GM12878 (cell line): ENCODE data around the gene DOK4. TPM values are rescaled to one million over a fixed set of nuclear protein-coding genes. Genes with fewer than 3 reads are reported as not detected.

ENCODE experiments used
- ATAC-seq: fragments of 200-7000 bp; cut with Tn5 transposase; 3 replicates; pipeline ENCODE4 v1.9.1; 2020; ENCODE audit warnings: mild to moderate bottlenecking, moderate library complexity
- BruUV-seq: library from RNA; stranded (reverse); fragments of 400-500 nt; replicated peaks from 2 replicates; lab custom pipeline; 2021; lab: Mats Ljungman, UMichigan
- CTCF ChIA-PET: fragments of 300-600 bp; sonication (Branson Sonifier 250); formaldehyde crosslinking; extraction: SDS; loops from one replicate; lab custom pipeline; 2021; ENCODE audit warnings: inconsistent platforms; lab: Yijun Ruan, JAX
- POLR2A ChIA-PET: fragments of 350-600 bp; formaldehyde crosslinking; extraction: SDS; loops from one replicate; lab custom pipeline; 2021; ENCODE audit warnings: inconsistent platforms; lab: Charles Lee
- RAD21 ChIA-PET: fragments of 300-600 bp; sonication (Branson Sonifier 250); formaldehyde crosslinking; loops from one replicate; lab custom pipeline; 2023; ENCODE audit warnings: antibody characterized with exemption; ENCODE audit not compliant: unreplicated experiment; lab: Charles Lee
- SMC1A ChIA-PET: fragments of 300-600 bp; sonication (Branson Sonifier 250); formaldehyde crosslinking; loops from one replicate; lab custom pipeline; 2023; ENCODE audit not compliant: unreplicated experiment, uncharacterized antibody; lab: Charles Lee
- DNase-seq: peaks from one replicate; pipeline ENCODE4 v3.0.0-alpha.2; 2011; ENCODE audit warnings: low read depth, low spot score
- FAIRE-seq: peaks from 3 replicates; lab custom pipeline; 2011; peaks lifted over from hg19 to GRCh38; lab: Jason Lieb, UNC
- H2AFZ ChIP-seq: 2 replicates; pipeline ENCODE4 v1.6.0; 2011; ENCODE audit warnings: low read depth, low read length, control low read depth; ENCODE audit not compliant: control insufficient read depth
- H3K27ac ChIP-seq: 2 replicates; pipeline ENCODE4 v1.5.1; 2011; ENCODE audit warnings: control low read depth; ENCODE audit not compliant: control insufficient read depth, insufficient read depth
- H3K27me3 ChIP-seq, 2 experiments: replicated peaks in 1 of 2; 2 replicates each; pipeline versions ENCODE4 v1.6.0 to v1.6.1; 2011; ENCODE audit warnings: low read length in 1 of 2; ENCODE audit not compliant: control insufficient read depth in 2 of 2, insufficient read depth in 2 of 2
- H3K36me3 ChIP-seq, 2 experiments: 2 replicates each; pipeline ENCODE4 v1.5.1; 2011; ENCODE audit warnings: low read length in 1 of 2; ENCODE audit not compliant: control insufficient read depth in 2 of 2, insufficient read depth in 2 of 2
- H3K4me1 ChIP-seq: 2 replicates; pipeline ENCODE4 v1.6.1; 2011; ENCODE audit warnings: mild to moderate bottlenecking, low read length, moderate library complexity, mixed read lengths; ENCODE audit not compliant: control insufficient read depth, insufficient read depth
- H3K4me2 ChIP-seq: 2 replicates; pipeline ENCODE4 v1.6.0; 2011; ENCODE audit warnings: control low read depth; ENCODE audit not compliant: control insufficient read depth, insufficient read depth
- H3K4me3 ChIP-seq: fragments of 200-600 bp; sonication (generic); 2 replicates; pipeline ENCODE4 v1.5.1; 2016
- H3K79me2 ChIP-seq: 2 replicates; pipeline ENCODE4 v1.6.0; 2011; ENCODE audit warnings: low read length; ENCODE audit not compliant: control insufficient read depth, insufficient read depth
- H3K9ac ChIP-seq: 2 replicates; pipeline ENCODE4 v1.8.0; 2011; ENCODE audit warnings: low read length, control low read depth, mixed read lengths; ENCODE audit not compliant: control insufficient read depth, insufficient read depth
- H3K9me3 ChIP-seq: replicated peaks from 3 replicates; pipeline ENCODE4 v1.5.1; 2011; ENCODE audit warnings: mild to moderate bottlenecking, low read length; ENCODE audit not compliant: control insufficient read depth, insufficient read depth
- H4K20me1 ChIP-seq: 2 replicates; pipeline ENCODE4 v1.6.0; 2011; ENCODE audit not compliant: control insufficient read depth, insufficient read depth
- CBFB ChIP-seq: IDR thresholded peaks from 2 replicates; pipeline ENCODE4 v1.6.1; 2016; ENCODE audit warnings: antibody characterized with exemption, low read depth
- CBX5 ChIP-seq: sonication (generic); IDR thresholded peaks from 2 replicates; pipeline ENCODE4 v1.6.1; 2016; ENCODE audit warnings: low read depth, moderate library complexity, mild to moderate bottlenecking, inconsistent platforms
- EP300 ChIP-seq, 2 experiments: fragments of 150-350 bp in 1 of 2; IDR thresholded peaks; 2 replicates each; pipeline ENCODE4 v1.6.1; 2011 to 2012; ENCODE audit warnings: low read depth in 2 of 2, low read length in 2 of 2, borderline replicate concordance in 1 of 2, improper control_type of control experiment in 1 of 2, inconsistent platforms in 1 of 2; ENCODE audit not compliant: control insufficient read depth in 1 of 2
- HDAC2 ChIP-seq: fragments of 200-600 bp; sonication (generic); IDR thresholded peaks from 2 replicates; pipeline ENCODE4 v1.6.1; 2017
- KAT2A ChIP-seq: conservative IDR thresholded peaks from 2 replicates; pipeline ENCODE4 v1.6.1; 2011; ENCODE audit warnings: low read depth, low read length; ENCODE audit not compliant: control insufficient read depth
- MAX ChIP-seq: IDR thresholded peaks from 2 replicates; pipeline ENCODE4 v1.6.1; 2012; ENCODE audit warnings: low read depth, low read length, improper control_type of control experiment
- MEF2A ChIP-seq: IDR thresholded peaks from 2 replicates; pipeline ENCODE4 v1.6.1; 2011; ENCODE audit warnings: low read depth, mild to moderate bottlenecking, low read length, moderate library complexity; ENCODE audit not compliant: insufficient read depth
- PKNOX1 ChIP-seq: fragments of 450-650 bp; IDR thresholded peaks from 2 replicates; pipeline ENCODE4 v1.6.1; 2016; ENCODE audit warnings: mild to moderate bottlenecking
- SIN3A ChIP-seq: IDR thresholded peaks from 2 replicates; pipeline ENCODE4 v1.6.1; 2012; ENCODE audit warnings: low read depth, low read length, improper control_type of control experiment
- SMC3 ChIP-seq: IDR thresholded peaks from 2 replicates; pipeline ENCODE4 v1.6.1; 2011; ENCODE audit warnings: low read length, improper control_type of control experiment, borderline replicate concordance
- SPI1 ChIP-seq: IDR thresholded peaks from 2 replicates; pipeline ENCODE4 v1.6.1; 2011; ENCODE audit warnings: low read depth, mild to moderate bottlenecking, low read length, moderate library complexity, borderline replicate concordance; ENCODE audit not compliant: insufficient read depth
- SREBF2 ChIP-seq: IDR thresholded peaks from 2 replicates; pipeline ENCODE4 v1.6.1; 2012; ENCODE audit warnings: mild to moderate bottlenecking, low read length
- SRF ChIP-seq, 2 experiments: IDR thresholded peaks; 2 replicates each; pipeline ENCODE4 v1.6.1; 2011; ENCODE audit warnings: low read depth in 2 of 2, low read length in 2 of 2, mild to moderate bottlenecking in 1 of 2, moderate library complexity in 1 of 2
- TBL1XR1 ChIP-seq: IDR thresholded peaks from 2 replicates; pipeline ENCODE4 v1.6.1; 2012; ENCODE audit warnings: low read depth, low read length, improper control_type of control experiment
- TCF3 ChIP-seq: IDR thresholded peaks from 2 replicates; pipeline ENCODE4 v1.6.1; 2012; ENCODE audit warnings: low read depth, mild to moderate bottlenecking, low read length, borderline replicate concordance; ENCODE audit not compliant: insufficient read depth
- ZNF207 ChIP-seq: fragments of 450-650 bp; IDR thresholded peaks from 2 replicates; pipeline ENCODE4 v1.6.1; 2014; ENCODE audit warnings: antibody characterized with exemption, mild to moderate bottlenecking, borderline replicate concordance
- WGBS: methylation state at CpG from one replicate; pipeline ENCODE4 v1.1.6; 2016; ENCODE audit warnings: low lambda C conversion rate; ENCODE audit not compliant: insufficient replicate concordance, insufficient coverage; ENCODE audit errors: missing lambda C conversion rate; 5-methylcytosine and 5-hydroxymethylcytosine counted together
- in situ Hi-C: fragments of 300-500 bp; cut with MboI; formaldehyde crosslinking; loops from 9 replicates; pipeline ENCODE4 v1.14.3; 2018; ENCODE audit warnings: mixed read lengths
- intact Hi-C: fragments of 100-400 bp; cut with micrococcal nuclease; formaldehyde crosslinking; loops from one replicate; pipeline ENCODE4 v1.14.2; 2022; ENCODE audit not compliant: unreplicated experiment
- polyA plus RNA-seq, 11 experiments: library from polyadenylated mRNA; depleted of rRNA in 4 of 11; unstranded in 6 of 11; stranded (reverse) in 5 of 11; fragments of >200 nt; fragmentation: Nextera tagmentation in 4 of 11; fragmentation: Illumina TruSeq in 1 of 11; extraction: Ambion mirVana in 4 of 11; extraction: Trizol in 1 of 11; gene quantifications; 1 replicate in 1 of 11; 2 replicates in 10 of 11; pipeline versions ENCODE4 v1.2.1 to v1.2.3, GENCODE V29; 2011 to 2016; ENCODE audit warnings: inconsistent platforms in 2 of 11, missing spikeins in 2 of 11, low read depth in 1 of 11
- total RNA-seq, 4 experiments: library from RNA; depleted of rRNA in 3 of 4; stranded (reverse); fragments of >200 nt in 3 of 4; fragmentation: Illumina TruSeq in 1 of 4; extraction: Trizol in 1 of 4; gene quantifications; 2 replicates each; pipeline versions ENCODE4 v1.2.1 to v1.2.3, GENCODE V29; 2013 to 2021
- TF ChIP-seq, protein P1 (sequence below): fragments of 450-650 bp; IDR thresholded peaks from 2 replicates; pipeline ENCODE4 v1.6.1; 2017; ENCODE audit warnings: mild to moderate bottlenecking, low read depth, inconsistent platforms; ENCODE audit not compliant: poor library complexity, severe bottlenecking
- TF ChIP-seq, protein P2 (sequence below): IDR thresholded peaks from 2 replicates; pipeline ENCODE4 v1.6.1; 2011; ENCODE audit warnings: borderline replicate concordance, low read depth, mild to moderate bottlenecking, moderate library complexity, low read length; ENCODE audit not compliant: insufficient read depth, poor library complexity, severe bottlenecking

DOK4 gene
- total and polyA plus RNA-seq, 10 of the 15 experiments (the other 5 are each of a cell fraction or from before 2014, with no cell fraction given), result 0.20 to 7.0 (median 2.4) TPM; not detected in 1

GRCh38 chr16:57484515-57485005 is 1.7 kb downstream of the DOK4 start:
- no peaks in the 10 kb centered on the region; the same call in 2 of the 3 replicates for H3K9me3 ChIP-seq
- H3K9ac ChIP-seq, result no peak overlapping the region
- in situ Hi-C loops, result no loop called here
- TF ChIP-seq SIN3A (no peak), ZNF207 (no peak), CBFB (no peak), PKNOX1 (no peak), MEF2A (no peak), SMC3 (no peak), CBX5 (no peak), SREBF2 (no peak), EP300 (IDR thresholded peaks at IDR 0.05; ENCODE audit: borderline replicate concordance in 1 of 2, control insufficient read depth in 1 of 2, low read depth in 2 of 2, low read length in 2 of 2) (no peak), TBL1XR1 (no peak), MAX (no peak), KAT2A (no peak), SRF (IDR thresholded peaks at IDR 0.05; ENCODE audit: low read depth in 2 of 2, low read length in 2 of 2) (no peak), TCF3 (no peak), SPI1 (no peak), HDAC2 (no peak)
- TF ChIP-seq, protein P1, sequence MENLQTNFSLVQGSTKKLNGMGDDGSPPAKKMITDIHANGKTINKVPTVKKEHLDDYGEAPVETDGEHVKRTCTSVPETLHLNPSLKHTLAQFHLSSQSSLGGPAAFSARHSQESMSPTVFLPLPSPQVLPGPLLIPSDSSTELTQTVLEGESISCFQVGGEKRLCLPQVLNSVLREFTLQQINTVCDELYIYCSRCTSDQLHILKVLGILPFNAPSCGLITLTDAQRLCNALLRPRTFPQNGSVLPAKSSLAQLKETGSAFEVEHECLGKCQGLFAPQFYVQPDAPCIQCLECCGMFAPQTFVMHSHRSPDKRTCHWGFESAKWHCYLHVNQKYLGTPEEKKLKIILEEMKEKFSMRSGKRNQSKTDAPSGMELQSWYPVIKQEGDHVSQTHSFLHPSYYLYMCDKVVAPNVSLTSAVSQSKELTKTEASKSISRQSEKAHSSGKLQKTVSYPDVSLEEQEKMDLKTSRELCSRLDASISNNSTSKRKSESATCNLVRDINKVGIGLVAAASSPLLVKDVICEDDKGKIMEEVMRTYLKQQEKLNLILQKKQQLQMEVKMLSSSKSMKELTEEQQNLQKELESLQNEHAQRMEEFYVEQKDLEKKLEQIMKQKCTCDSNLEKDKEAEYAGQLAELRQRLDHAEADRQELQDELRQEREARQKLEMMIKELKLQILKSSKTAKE, result no peak
- TF ChIP-seq, protein P2, sequence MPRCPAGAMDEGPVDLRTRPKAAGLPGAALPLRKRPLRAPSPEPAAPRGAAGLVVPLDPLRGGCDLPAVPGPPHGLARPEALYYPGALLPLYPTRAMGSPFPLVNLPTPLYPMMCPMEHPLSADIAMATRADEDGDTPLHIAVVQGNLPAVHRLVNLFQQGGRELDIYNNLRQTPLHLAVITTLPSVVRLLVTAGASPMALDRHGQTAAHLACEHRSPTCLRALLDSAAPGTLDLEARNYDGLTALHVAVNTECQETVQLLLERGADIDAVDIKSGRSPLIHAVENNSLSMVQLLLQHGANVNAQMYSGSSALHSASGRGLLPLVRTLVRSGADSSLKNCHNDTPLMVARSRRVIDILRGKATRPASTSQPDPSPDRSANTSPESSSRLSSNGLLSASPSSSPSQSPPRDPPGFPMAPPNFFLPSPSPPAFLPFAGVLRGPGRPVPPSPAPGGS, result no peak
- no peak overlapping the region for H3K4me3 ChIP-seq
- ChIA-PET SMC1A (no interaction called here), CTCF (interaction anchor here (4.1 kb wide), 1 partner anchor 35 kb away, joined by 25 read pairs; no protein-coding TSS in a partner anchor), RAD21 (no interaction called here), POLR2A (no interaction called here)
- ATAC-seq (no peak), FAIRE-seq (no peak), DNase-seq (no peak)
- H3K27me3 ChIP-seq, result peaks cover 0 to 2% of the 10 kb centered on the region in 2 experiments; a peak in 1 of 4 replicates
- peaks cover 15% of the 10 kb centered on the region for H3K4me1 ChIP-seq
- BruUV-seq, result no TSS peak
- H3K36me3 ChIP-seq, result no peaks in the 10 kb centered on the region
- intact Hi-C loops, result no loop called here
- no peak overlapping the region for H3K4me2 ChIP-seq
- WGBS, result 56% methylated on average over 8 of the region's 8 CpGs
- no peaks in the 10 kb centered on the region for H3K79me2 ChIP-seq
- H2AFZ ChIP-seq, result no peak overlapping the region
- H3K27ac ChIP-seq, result no peak overlapping the region
- H4K20me1 ChIP-seq, result no peaks in the 10 kb centered on the region
